ENCODE results near the gene DMAP1. TPM values are rescaled to one million over a fixed set of nuclear protein-coding genes. Genes with fewer than 3 reads are reported as not detected.
A peak's percentile ranks its signal among the peaks of the same experiment; 100 is the strongest.

Gene DMAP1
- total and polyA plus RNA-seq, 2 donors (not counting 1 experiment from before 2014, with no cell fraction given): 21.1 to 23.6 TPM

- peaks cover 2% of the 10 kb centered on the region for H3K4me1 ChIP-seq (ENCODE audit: control insufficient read depth, extremely low read depth, insufficient read depth, low read length)
- H3K36me3 ChIP-seq (ENCODE audit: control insufficient read depth, insufficient read depth, low read length): no peaks in the 10 kb centered on the region
- TF ChIP-seq EZH2 (IDR thresholded peaks at IDR 0.05; ENCODE audit: low read length, missing control alignments): no peak
- TF ChIP-seq CTCF (conservative IDR thresholded peaks at IDR 0.05 in 1 of 2, IDR thresholded peaks at IDR 0.05 in 1 of 2; ENCODE audit: low read depth in 1 of 2, low read length in 2 of 2): no peak
- H3K27me3 ChIP-seq (ENCODE audit: control insufficient read depth, insufficient read depth, low read length): no peaks in the 10 kb centered on the region
- H3K9me3 ChIP-seq (ENCODE audit: control insufficient read depth, insufficient read depth, low read depth, low read length): no peaks in the 10 kb centered on the region
- no peaks in the 10 kb centered on the region for H4K20me1 ChIP-seq (ENCODE audit: control insufficient read depth, extremely low read depth, insufficient read depth, low read length)
- DNase-seq (ENCODE audit: low read depth in 2 of 2): no peak
- no peak overlapping the region for H3K4me3 ChIP-seq (replicated peaks in 1 of 4; ENCODE audit: control extremely low read depth in 1 of 4, insufficient read depth in 1 of 4, low read depth in 3 of 4, low read length in 4 of 4)
- H3K79me2 ChIP-seq (ENCODE audit: control insufficient read depth, insufficient read depth, low read length): no peaks in the 10 kb centered on the region
- H3K4me2 ChIP-seq (ENCODE audit: extremely low read depth, insufficient read depth, low read length): no peak overlapping the region
- H2AFZ ChIP-seq (ENCODE audit: low read length): no peak overlapping the region
- H3K9ac ChIP-seq (ENCODE audit: insufficient read depth, low read length): no peak overlapping the region
- H3K27ac ChIP-seq (ENCODE audit: insufficient read depth, low read length): no peak overlapping the region
Observed at GRCh38 chr1:44244986-44245385, 31.7 kb downstream of the DMAP1 start.

- Histone ChIP-seq H3K79me2 (ENCODE audit: control insufficient read depth, insufficient read depth, low read length) (no peaks in the 10 kb centered on the region), H3K9ac (ENCODE audit: insufficient read depth, low read length) (no peak overlapping the region), H3K4me2 (ENCODE audit: extremely low read depth, insufficient read depth, low read length) (no peak overlapping the region), H4K20me1 (ENCODE audit: control insufficient read depth, extremely low read depth, insufficient read depth, low read length) (no peaks in the 10 kb centered on the region), H2AFZ (ENCODE audit: low read length) (no peak overlapping the region), H3K9me3 (ENCODE audit: control insufficient read depth, insufficient read depth, low read depth, low read length) (no peaks in the 10 kb centered on the region), H3K36me3 (ENCODE audit: control insufficient read depth, insufficient read depth, low read length) (no peaks in the 10 kb centered on the region), H3K27ac (ENCODE audit: insufficient read depth, low read length) (no peak overlapping the region), H3K4me3 (replicated peaks in 1 of 4; ENCODE audit: control extremely low read depth in 1 of 4, insufficient read depth in 1 of 4, low read depth in 3 of 4, low read length in 4 of 4) (no peak overlapping the region), H3K27me3 (ENCODE audit: control insufficient read depth, insufficient read depth, low read length) (no peaks in the 10 kb centered on the region), H3K4me1 (ENCODE audit: control insufficient read depth, extremely low read depth, insufficient read depth, low read length) (no peaks in the 10 kb centered on the region)
- DNase-seq (ENCODE audit: low read depth in 2 of 2): no peak
- TF ChIP-seq EZH2 (IDR thresholded peaks at IDR 0.05; ENCODE audit: low read length, missing control alignments) (no peak), CTCF (conservative IDR thresholded peaks at IDR 0.05 in 1 of 2, IDR thresholded peaks at IDR 0.05 in 1 of 2; ENCODE audit: low read depth in 1 of 2, low read length in 2 of 2) (no peak)
Observed at GRCh38 chr1:44246806-44247205, 33.5 kb downstream of the DMAP1 start.

GRCh38 chr1:44249543-44249942 lies 36.3 kb downstream of the DMAP1 start:
- H3K27ac ChIP-seq (ENCODE audit: insufficient read depth, low read length): no peak overlapping the region
- no peak overlapping the region for H3K4me3 ChIP-seq (replicated peaks in 1 of 4; ENCODE audit: control extremely low read depth in 1 of 4, insufficient read depth in 1 of 4, low read depth in 3 of 4, low read length in 4 of 4)
- no peak overlapping the region for H2AFZ ChIP-seq (ENCODE audit: low read length)
- H3K4me2 ChIP-seq (ENCODE audit: extremely low read depth, insufficient read depth, low read length): no peak overlapping the region
- no peaks in the 10 kb centered on the region for H4K20me1 ChIP-seq (ENCODE audit: control insufficient read depth, extremely low read depth, insufficient read depth, low read length)
- H3K79me2 ChIP-seq (ENCODE audit: control insufficient read depth, insufficient read depth, low read length): no peaks in the 10 kb centered on the region
- peak; percentile 3 to 5 for DNase-seq (ENCODE audit: low read depth in 2 of 2)
- H3K27me3 ChIP-seq (ENCODE audit: control insufficient read depth, insufficient read depth, low read length): no peaks in the 10 kb centered on the region
- H3K4me1 ChIP-seq (ENCODE audit: control insufficient read depth, extremely low read depth, insufficient read depth, low read length): no peaks in the 10 kb centered on the region
- no peak overlapping the region for H3K9ac ChIP-seq (ENCODE audit: insufficient read depth, low read length)
- no peaks in the 10 kb centered on the region for H3K36me3 ChIP-seq (ENCODE audit: control insufficient read depth, insufficient read depth, low read length)
- TF ChIP-seq EZH2 (IDR thresholded peaks at IDR 0.05; ENCODE audit: low read length, missing control alignments): no peak
- no peak for TF ChIP-seq CTCF (conservative IDR thresholded peaks at IDR 0.05 in 1 of 2, IDR thresholded peaks at IDR 0.05 in 1 of 2; ENCODE audit: low read depth in 1 of 2, low read length in 2 of 2)
- H3K9me3 ChIP-seq (ENCODE audit: control insufficient read depth, insufficient read depth, low read depth, low read length): no peaks in the 10 kb centered on the region

All from fibroblast of lung (primary cell).